HG03354 (cell line): ENCODE results near the gene ADGRL3.

ENCODE experiments used
- ATAC-seq: cut with Tn5 transposase; IDR thresholded peaks from one replicate; pipeline ENCODE4 v1.9.1; 2021; ENCODE audit warnings: mild to moderate bottlenecking; ENCODE audit not compliant: unreplicated experiment, poor library complexity, severe bottlenecking

ADGRL3 gene

GRCh38 chr4:61521451-61521850 lies 321.3 kb downstream of the ADGRL3 start:
- no peak for ATAC-seq

GRCh38 chr4:61522312-61522711 lies 322.2 kb downstream of the ADGRL3 start:
- no peak for ATAC-seq

- ATAC-seq: no peak
Measured at GRCh38 chr4:61527888-61528287, 327.8 kb downstream of the ADGRL3 start.

- ATAC-seq: no peak
Measured at GRCh38 chr4:61528595-61528994, 328.5 kb downstream of the ADGRL3 start.

GRCh38 chr4:61531188-61531587 lies 331.1 kb downstream of the ADGRL3 start:
- ATAC-seq: no peak

- no peak for ATAC-seq
Measured at GRCh38 chr4:61532336-61533000, 332.3 kb downstream of the ADGRL3 start.

- no peak for ATAC-seq
Measured at GRCh38 chr4:61533140-61533539, 333.0 kb downstream of the ADGRL3 start.

GRCh38 chr4:61540944-61541343 lies 340.8 kb downstream of the ADGRL3 start:
- no peak for ATAC-seq

- no peak for ATAC-seq
Measured at GRCh38 chr4:61541459-61541858, 341.3 kb downstream of the ADGRL3 start.

- no peak for ATAC-seq
Measured at GRCh38 chr4:61543976-61544375, 343.9 kb downstream of the ADGRL3 start.

GRCh38 chr4:61545902-61546480 lies 345.9 kb downstream of the ADGRL3 start:
- ATAC-seq: no peak

- ATAC-seq: no peak
Measured at GRCh38 chr4:61549336-61549735, 349.2 kb downstream of the ADGRL3 start.

GRCh38 chr4:61553557-61554125 lies 353.5 kb downstream of the ADGRL3 start:
- no peak for ATAC-seq

- ATAC-seq: no peak
Measured at GRCh38 chr4:61555789-61556188, 355.7 kb downstream of the ADGRL3 start.

- no peak for ATAC-seq
Measured at GRCh38 chr4:61556277-61556676, 356.2 kb downstream of the ADGRL3 start.

GRCh38 chr4:61559396-61559795 lies 359.3 kb downstream of the ADGRL3 start:
- ATAC-seq: no peak

GRCh38 chr4:61561028-61561427 lies 360.9 kb downstream of the ADGRL3 start:
- no peak for ATAC-seq

- ATAC-seq: no peak
Measured at GRCh38 chr4:61571761-61572559, 371.8 kb downstream of the ADGRL3 start.

GRCh38 chr4:61575796-61576195 lies 375.7 kb downstream of the ADGRL3 start:
- no peak for ATAC-seq

- ATAC-seq: no peak
Measured at GRCh38 chr4:61579786-61580185, 379.7 kb downstream of the ADGRL3 start.
